Activated gamma-delta T cell (primary cell): Measurements from ENCODE around the gene NGEF.

Source experiments
- DNase-seq: peaks from one replicate; lab custom pipeline; 2025; lab: John Stamatoyannopoulos, UW

NGEF gene

DNA sequence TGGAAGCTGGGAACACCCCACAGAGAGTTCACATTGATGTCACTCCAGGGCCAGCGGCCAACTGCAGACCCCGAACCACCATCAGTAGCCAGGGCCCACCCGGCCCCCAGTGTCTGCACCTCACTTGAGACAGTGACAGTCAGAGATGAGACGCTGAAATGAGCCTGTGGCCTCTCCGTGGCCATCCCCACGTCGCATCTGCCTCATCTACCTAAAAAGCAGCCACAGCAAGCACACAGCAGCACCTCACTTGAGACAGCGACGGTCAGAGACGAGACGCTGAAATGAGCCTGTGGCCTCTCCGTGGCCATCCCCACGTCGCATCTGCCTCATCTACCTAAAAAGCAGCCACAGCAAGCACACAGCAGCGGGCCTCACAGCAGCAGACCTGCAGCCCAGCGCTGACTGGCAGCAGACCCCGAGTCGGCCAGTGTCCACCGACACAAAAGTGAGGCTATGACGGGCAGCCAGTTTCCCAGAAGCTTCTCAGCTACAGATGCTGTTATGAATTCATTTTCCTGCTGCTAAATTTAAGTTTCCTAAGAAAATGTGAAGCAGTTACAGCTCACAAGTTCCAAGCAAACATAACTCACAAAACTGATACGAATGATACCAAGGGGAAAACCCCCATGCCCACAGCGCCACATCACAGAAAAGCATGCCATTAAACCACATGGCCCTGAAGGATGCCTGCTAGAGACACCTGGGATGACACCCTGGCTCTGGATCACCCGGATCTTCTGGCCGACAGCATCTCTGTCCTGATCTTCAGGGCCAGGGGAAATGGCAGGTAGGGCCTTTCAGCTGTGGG, 115.3 kb downstream of the NGEF start:
- no peak for DNase-seq

DNA sequence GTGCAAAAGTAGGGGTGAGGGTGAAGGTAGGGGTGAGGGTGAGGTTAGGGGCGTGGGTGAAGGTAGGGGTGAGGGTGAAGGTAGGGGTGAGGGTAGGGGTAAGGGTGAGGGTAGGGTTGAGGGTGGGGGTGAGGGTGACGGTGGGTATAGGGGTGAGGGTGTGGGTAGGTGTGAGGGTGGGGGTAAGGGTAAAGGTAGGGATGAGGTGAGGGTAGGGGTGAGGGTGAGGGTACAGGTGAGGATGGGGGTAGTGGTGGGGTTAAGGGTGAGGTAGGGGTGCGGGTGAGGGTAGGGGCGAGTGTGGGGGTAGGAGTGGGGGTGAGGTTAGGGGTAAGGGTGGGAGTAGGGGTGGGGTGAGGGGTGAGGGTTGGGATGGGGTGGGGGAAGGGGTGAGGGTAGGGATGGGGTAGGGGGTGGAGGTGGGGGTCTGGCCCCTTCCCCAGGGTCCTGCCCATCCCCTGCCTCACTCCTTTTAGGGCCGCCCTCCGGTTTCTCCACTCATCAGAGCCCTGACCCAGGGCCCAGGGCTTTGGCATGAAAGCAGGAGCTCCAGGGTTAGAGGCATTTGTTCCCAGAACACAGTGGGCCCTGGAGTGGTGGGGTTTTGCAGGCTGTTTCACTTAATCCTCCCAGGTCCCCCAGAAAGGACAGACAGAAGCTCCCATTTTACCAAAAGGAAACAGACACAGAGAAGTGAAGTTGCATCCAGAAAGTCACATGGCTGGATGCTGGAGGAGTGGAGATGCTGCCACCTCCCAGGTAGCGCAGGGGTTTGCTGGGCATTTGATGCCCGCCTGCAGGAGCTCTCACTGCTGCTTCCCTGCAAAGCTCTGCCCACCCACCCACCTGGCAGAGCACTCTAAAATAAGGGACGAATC, 116.1 kb downstream of the NGEF start:
- no peak for DNase-seq

DNA sequence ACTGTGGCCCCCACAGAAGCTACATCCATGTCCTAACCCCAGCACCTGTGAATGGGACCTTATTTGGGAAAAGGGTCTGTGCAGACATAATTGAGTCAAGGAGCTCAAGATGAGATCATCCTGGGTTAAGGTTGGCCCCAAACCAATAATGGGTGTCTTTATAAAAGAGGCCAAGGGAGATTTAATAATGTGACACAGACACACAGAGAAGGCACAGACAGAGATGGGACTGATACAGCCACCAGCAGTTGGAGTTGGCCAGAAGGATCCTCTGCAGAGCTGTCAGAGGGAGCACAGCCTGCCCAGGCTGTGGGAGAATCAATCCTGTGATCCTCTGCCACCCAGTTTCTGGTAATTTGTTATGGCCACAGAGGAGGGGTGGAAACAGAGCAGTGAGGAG, 116.9 kb downstream of the NGEF start:
- DNase-seq: no peak

DNA sequence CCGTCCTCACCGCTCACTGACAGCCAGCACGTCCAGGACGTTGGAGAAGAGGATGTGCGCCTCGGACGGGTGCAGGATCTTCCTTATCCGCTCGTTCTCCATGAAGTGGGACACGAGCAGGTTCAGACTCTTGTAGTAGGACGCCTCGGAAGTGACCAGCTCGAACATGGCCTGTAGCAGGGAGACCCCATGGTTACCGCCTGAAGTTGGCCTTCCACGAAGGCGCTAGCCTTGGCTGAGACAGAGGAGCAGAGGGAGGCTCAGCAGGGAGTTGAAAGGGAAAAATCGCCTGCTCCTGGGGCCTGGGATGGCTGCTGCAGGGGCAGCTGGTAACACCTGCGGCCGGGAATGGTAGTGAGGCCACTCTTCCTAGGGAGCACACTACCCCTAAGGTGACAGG, 118.3 kb downstream of the NGEF start:
- no peak for DNase-seq

DNA sequence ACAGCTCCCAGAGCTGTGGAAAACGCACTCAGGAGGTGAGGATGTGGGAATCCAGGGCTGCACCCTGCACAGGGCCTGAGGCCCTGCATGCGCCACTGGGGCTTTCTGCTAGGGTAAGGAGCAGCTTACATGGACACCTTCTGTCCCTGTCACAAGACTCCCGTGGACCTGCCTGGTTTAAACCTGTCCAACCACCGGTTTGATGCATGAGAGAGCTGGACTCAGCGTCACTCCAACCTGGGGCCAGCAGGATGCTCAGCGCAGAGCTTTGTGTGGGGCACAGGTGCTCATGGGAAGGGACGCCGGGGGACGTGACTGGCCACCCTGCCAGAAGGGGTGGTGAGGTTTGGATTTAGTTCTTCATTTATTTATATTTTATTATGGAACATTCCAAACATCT, 118.8 kb downstream of the NGEF start:
- no peak for DNase-seq

DNA sequence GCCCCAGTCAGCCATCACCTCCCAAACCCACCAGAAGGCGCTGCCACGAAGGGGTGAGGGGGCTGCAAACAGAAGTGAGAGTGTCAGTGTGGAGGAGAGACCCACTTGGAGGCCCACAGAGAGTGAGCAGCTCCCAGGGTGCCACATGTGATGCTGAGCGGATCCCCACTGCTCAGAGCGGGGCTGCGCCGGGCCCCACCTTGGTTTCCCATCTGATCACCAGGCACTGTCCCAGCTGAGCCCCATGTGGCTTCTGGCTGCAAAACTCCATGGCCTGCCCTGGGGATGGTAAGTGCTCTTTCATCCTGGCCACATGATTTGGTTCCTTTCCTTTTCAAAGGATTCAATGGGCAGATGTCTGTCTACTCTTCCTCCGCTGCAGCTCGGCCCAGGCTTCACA, 119.2 kb downstream of the NGEF start:
- no peak for DNase-seq

DNA sequence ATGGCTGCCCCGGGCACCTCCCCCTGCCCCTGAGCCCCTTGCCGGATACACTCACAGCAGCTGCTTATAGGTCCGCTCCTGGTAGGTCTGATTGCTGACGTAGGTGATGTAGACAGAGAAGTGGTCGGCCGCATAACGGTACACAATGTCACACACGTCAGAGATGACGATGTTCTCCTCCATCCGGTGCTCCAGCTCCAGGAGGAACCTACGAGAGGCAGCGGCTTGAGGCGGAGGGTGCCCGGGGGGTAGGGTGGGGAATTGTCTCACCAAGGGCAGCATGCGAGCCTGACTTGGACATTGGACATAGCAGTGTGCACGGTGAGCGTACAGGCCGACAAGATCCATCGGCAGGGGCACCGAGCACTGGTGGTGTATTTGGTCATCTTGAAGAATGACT, 120.2 kb downstream of the NGEF start:
- no peak for DNase-seq

DNA sequence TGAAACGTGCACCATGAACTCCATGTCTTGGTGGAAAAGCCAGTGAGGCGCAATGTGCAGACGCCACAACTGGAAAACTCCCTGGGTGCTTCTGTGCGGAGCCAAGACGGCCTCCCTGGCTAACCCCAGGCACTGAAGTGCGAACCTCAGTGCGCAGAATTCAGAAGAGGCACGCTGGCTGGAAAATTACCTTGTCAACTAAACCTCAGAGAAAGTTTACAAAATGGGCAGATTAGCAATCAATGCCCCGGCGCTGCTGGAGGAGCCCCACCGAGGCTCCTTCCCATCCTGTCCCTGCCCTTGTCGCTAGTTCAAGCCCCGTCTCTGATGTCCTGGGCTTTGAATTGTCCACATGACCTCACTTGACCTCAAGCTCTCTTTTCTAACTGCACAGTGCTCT, 120.8 kb downstream of the NGEF start:
- DNase-seq: no peak

DNA sequence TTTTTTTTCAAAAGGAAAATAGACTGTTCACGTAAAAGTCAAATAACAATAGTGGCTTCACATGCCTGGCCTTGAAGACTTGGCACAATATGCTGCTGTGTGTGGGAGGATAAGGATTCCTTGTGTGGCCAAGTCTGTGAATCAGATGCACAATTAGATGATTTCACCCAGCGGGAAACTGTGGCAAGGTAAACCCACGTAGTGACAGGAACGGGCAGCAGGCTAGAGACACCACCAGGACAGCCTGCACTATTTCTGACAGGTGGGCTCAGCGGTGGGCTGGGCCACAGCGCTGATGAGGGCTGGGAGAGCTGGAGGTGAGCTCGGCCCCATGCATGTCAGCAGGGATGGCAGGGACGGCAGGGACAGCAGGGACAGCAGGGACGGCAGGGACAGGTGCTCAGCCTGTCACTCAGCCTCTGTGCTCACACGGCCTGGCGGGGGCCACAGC, 121.4 kb downstream of the NGEF start:
- DNase-seq: no peak

DNA sequence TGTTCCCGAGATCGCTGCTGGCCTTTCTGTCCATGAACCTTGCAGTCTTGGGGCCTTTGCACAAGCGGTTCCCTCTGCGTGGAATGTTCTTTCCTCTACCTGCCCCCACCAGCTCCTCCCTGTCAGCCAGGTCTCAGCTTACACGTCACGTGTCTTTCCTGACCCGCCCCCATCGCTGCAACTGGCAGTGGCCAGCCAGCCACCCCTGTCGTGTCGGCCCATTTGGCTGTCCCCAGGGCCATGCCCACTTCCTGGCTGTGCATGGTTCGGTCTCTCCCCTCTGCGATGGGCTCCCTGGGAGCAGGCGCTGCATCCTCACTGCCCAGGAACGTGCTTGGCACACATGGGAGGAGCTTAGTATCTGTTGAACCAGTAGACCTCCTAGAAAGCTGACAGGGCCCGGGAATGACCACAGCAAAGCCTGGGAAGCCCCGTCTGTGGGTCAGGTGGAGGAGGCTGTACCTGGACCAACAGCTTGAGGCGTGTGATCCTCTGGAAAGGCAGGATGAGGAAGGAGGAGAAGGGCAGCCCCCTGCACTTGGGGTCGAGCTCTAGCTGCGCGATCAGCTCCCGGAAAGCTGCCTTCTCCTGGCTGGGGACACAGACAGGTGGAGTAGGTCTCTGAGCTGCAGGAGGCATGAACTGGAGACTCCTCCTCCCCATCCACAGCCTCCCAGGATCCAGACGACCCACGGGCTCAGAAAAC, 122.0 kb downstream of the NGEF start:
- DNase-seq: no peak

DNA sequence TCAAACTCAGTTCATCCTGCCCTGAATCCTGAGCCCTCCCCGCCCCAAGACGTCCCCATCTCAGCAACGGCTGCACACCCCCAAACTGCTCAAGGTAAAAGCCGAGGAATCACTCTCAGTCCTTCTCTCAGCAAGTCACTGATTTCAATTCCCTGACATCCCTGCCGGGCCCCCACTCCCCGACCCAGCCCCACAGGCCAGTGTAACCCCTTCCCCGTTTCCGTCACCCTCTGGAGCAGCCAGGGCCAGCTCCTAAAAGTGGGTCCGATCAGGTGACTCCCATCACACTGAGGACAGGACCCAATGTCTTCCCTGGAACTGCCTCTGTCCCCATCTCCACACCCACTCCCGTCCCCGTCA, 122.5 kb downstream of the NGEF start:
- DNase-seq: no peak

DNA sequence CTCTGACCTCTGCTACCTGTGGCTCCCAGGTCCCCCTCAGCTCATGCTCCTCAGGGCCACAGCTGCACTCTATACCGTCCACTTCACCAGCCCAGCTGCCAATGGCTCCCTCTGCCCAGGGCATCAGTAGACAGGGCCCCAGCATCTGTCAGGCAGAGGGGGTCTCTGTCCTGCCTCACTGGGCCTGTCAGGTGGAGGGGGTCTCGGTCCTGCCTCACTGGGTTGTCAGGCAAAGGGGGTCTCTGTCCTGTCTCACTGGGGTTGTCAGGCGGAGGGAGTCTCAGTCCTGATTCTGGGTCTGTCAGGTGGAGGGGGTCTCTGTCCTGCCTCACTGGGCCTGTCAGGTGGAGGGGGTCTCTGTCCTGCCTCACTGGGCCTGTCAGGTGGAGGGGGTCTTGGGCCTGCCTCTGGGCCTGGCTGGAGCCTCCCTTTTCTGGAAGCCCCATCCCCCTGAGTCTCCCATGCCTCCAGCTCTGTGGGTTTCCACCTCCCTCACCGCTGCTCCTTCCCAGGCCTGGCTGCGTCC, 123.1 kb downstream of the NGEF start:
- no peak for DNase-seq

DNA sequence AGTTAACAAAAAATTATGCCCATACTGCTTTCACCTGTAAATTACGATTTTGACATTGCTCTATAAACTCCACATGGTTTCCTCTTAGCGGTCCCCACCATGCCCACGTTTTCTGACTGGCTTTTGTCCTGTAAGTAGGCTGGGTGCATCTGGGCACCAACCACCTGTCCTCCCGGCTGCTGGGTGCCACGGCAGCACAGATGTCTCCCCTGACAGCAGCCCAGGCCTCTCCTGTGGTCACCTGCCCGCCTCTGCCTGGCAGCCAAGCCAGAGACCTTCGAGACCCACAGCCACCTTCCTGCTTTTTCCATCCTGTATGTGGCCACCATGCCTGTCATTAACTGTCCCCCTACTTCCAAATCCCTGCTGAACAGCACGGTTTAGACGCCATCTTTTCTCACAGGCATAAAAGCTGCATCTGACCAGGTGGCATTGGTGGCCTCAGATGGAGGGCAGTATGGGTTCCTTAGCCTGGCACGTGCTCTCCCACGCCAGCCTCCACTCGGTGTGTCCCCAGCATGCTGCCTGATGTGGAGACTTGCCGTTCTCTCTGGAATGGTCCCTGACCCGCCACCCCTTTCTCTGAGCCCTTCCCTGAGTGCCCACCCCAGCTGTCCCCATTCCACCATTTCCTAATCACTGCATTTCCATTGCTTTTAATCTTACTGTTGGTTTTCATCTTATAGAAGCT, 124.1 kb downstream of the NGEF start:
- DNase-seq: no peak

DNA sequence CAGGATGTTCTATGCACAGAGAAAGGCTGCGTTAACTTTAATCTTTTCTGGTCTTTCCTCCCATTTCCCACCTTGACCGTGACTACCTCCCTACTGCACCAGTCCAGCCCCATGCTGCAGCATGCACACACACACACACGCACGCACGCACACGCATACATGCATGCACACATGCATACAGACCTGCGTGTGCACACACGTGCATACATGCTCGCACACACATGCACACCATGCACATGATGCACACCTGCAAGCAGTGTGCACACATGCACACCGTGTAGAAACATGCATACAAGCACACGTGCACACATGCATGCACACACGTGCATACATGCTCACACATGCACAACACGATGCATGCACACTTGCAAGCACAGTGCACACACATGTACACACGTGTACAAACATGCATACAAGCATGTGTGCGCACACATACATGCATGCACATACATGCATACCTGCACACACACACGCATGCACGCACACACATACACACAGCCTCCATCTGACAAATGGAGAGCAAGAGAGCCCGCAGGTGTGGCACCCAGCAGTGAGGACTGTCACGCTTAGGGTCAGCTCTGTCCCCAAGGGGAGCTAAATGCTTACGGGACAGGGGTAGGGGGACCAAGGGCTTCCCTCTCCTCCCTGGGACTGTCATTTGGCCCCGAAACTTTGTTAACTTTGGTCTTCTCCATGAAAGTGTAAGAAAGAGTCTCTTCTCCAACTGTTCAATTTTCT, 124.8 kb downstream of the NGEF start:
- no peak for DNase-seq

DNA sequence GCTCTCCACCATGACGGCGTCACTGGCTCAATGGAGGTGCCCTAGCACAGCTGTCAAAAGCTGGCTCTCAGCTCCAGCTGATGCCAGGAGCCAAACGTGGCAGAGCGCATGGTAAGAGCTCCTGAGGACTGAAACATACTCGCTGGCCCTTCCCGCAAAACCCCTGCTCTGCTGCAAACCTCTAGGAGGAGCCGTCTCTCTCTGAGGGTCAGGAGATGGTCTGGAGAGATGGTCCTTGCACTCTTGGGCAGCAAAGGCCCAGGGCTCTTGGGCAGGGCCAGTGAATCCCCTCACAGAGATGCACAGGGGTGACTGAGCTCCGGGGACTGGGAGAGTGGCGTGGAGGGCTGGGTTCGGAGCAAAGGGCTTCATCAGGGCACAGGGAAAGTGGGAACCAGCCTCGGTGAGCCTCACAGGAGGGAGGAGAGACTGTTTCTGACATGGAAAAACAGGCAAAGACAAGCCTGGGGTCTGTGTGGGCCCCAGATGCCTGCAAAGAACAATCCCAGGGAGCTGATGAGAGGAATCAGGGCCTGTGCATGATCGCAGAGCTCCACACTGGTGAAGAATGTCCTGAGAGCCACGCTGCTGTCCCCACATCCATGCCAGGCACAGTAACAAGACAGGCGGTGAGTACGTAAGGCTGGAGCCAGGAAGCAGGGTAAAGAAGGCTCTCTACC, 125.7 kb downstream of the NGEF start:
- DNase-seq: no peak

DNA sequence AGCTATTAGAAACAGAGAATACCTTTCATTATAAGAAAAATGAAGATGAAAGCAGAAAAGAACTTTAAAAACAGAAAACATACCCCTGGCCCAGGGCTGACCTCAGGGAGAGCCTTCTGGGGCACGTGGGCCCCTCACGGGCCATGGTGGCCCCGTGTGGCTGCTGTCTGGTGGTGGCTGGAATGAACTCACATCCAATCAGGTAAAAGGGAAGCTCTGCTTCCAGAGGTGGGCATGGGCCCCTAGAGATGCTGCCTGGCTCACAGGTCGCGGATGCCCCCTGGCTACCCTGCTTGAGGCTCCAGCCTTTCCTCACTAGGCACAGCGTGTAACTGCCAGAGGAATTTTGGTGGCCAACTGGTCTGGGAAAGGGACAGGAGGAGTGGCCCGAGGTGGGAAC, 126.4 kb downstream of the NGEF start:
- DNase-seq: no peak

DNA sequence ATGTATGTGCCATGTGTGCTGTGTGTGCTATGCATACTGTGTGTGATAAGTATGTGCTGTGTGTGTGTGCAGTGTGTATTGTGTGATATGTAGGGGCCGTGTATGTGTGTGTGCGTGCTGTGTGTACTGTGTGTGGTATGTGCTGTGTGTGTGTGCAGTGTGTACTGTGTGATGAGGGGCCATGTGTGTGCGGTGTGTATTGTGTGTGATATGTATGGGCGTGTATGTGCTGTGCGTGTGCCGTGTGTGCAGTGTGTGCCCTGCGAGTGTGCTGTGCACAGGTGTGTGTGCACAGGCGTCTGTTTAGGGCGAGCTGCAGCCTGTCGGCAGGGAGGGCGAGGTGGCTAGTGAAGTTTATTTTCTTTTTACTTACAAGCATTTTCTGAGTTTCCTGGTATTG, 126.9 kb downstream of the NGEF start:
- no peak for DNase-seq

DNA sequence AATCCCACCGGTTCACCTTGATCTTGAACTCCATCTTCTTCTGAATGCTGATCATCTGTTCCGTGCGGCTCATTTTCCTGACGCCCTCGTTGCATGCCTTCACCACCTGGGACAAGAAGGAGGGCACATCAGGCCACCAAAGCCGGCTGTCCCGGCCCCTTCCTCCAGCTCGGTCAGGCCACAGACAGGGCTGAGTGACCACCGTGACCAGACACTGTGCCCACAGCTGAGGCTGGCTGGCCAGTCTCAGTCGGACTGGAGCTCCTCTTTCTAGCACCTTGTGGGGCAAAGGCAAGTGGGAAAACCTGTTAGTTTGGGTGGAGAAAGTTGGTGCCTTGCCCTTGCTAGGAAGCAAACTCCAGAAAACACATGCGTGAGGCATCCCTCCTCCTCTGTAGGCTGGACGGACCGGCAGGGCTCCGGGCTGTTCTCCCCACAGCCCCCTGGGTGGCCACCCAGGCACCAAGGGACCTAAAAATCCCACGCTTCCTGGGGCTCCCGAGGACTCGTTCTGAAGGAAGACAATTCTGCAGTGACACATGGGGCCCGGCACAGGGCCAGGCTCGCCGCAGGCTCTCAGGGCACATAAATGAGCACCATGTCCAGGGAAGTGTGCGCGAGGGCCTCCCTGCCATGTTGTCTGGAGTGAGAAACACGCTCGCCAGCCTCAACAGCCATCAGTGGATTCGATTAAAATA, 127.6 kb downstream of the NGEF start:
- DNase-seq: no peak

DNA sequence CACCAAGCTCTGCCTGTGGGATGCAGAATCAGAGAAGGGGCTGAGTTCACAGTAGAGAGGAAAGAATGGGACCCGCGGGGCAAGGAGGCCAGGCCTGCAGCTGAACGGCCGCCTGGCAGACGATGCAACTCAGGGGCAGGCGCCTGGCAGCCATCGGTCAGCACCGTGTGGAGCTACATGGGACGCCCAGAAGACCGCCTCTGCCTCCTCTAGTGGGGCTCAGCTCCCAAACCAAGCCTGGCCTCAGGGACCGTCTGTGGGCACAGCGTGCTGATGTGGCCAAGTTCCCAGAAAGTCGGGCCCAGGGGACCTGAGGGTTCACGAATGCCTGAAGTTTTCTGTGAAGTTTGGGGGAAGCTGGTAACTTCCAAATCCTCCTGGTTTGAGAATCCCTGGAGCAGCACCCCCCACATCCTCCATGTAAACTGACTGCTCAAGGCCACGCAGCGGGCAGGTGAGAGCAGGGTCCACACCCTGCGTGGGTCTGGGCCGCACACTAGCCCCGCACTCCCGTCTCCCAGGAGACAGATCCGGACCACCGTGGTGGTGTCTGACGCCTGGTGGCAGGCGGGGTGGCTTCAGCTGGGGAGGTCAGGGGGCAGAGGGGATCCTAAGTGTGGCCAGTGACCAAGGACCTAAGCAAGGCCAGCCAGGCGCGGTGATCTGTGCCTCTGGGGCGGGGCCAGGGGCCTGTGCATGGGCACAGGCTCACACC, 128.3 kb downstream of the NGEF start:
- DNase-seq: no peak
